Endothelial cell of umbilical vein (primary cell): ENCODE measurements around the gene ORM2. TPM values are rescaled to one million over a fixed set of nuclear protein-coding genes. Genes with fewer than 3 reads are reported as not detected.

Experiments
- BruUV-seq: library from RNA; stranded (reverse); fragments of 400-500 nt; replicated peaks from 2 replicates; lab custom pipeline; 2021; lab: Mats Ljungman, UMichigan
- CTCF ChIA-PET: fragments of 300-600, 350-600 bp; sonication (Branson Sonifier 250); formaldehyde crosslinking; loops from one replicate; lab custom pipeline; 2021; ENCODE audit warnings: antibody characterized with exemption, inconsistent platforms; lab: Charles Lee
- POLR2A ChIA-PET: fragments of 300-600, 350-600 bp; sonication (Branson Sonifier 250); formaldehyde crosslinking; loops from one replicate; lab custom pipeline; 2021; ENCODE audit warnings: antibody characterized with exemption, inconsistent platforms; lab: Charles Lee
- DNase-seq: peaks from one replicate; pipeline ENCODE4 v3.0.0-alpha.2; 2011; ENCODE audit warnings: low read depth, low spot score
- FAIRE-seq: peaks from 2 replicates; lab custom pipeline; 2011; peaks lifted over from hg19 to GRCh38; lab: Jason Lieb, UNC
- H2AFZ ChIP-seq: 2 replicates; pipeline ENCODE4 v1.6.0; 2012; ENCODE audit warnings: low read depth, low read length, control low read depth, inconsistent platforms
- H3K27ac ChIP-seq: 2 replicates; pipeline ENCODE4 v1.5.1; 2011; ENCODE audit warnings: low read depth, mild to moderate bottlenecking, control low read depth, low read length, moderate library complexity; ENCODE audit not compliant: insufficient read depth
- H3K27me3 ChIP-seq, 2 experiments: 2 replicates each; pipeline versions ENCODE4 v1.6.0 to v1.6.1; 2011; ENCODE audit warnings: low read length in 2 of 2, mixed read lengths in 1 of 2; ENCODE audit not compliant: control insufficient read depth in 2 of 2, insufficient read depth in 2 of 2
- H3K36me3 ChIP-seq, 2 experiments: 2 replicates in 1 of 2; 3 replicates in 1 of 2; pipeline ENCODE4 v1.5.1; 2011; ENCODE audit warnings: low read length in 2 of 2, mild to moderate bottlenecking in 1 of 2, moderate library complexity in 1 of 2; ENCODE audit not compliant: control insufficient read depth in 2 of 2, insufficient read depth in 2 of 2; ENCODE audit errors: extremely low read depth in 1 of 2
- H3K4me1 ChIP-seq: 3 replicates; pipeline ENCODE4 v1.5.1; 2011; ENCODE audit warnings: mild to moderate bottlenecking, low read length; ENCODE audit not compliant: control insufficient read depth, insufficient read depth; ENCODE audit errors: extremely low read depth
- H3K4me2 ChIP-seq: 2 replicates; pipeline ENCODE4 v1.6.1; 2011; ENCODE audit warnings: low read length, control low read depth, mixed read lengths; ENCODE audit not compliant: insufficient read depth
- H3K4me3 ChIP-seq, 3 experiments: fragments of 200-600 bp in 1 of 3; sonication (generic), shearing (Covaris generic) in 1 of 3; replicated peaks in 1 of 3; 2 replicates each; pipeline ENCODE4 v1.5.1; 2011 to 2016; ENCODE audit warnings: control low read depth in 3 of 3, low read length in 3 of 3, mild to moderate bottlenecking in 2 of 3, inconsistent platforms in 1 of 3, low read depth in 1 of 3, moderate library complexity in 1 of 3; ENCODE audit not compliant: insufficient read depth in 1 of 3
- H3K79me2 ChIP-seq: 2 replicates; pipeline ENCODE4 v1.6.0; 2012; ENCODE audit warnings: low read length, inconsistent platforms; ENCODE audit not compliant: control insufficient read depth, insufficient read depth
- H3K9ac ChIP-seq: replicated peaks from 2 replicates; pipeline ENCODE3; 2011; ENCODE audit warnings: low read length, control low read depth; ENCODE audit not compliant: insufficient read depth; ENCODE audit errors: extremely low read depth
- H3K9me1 ChIP-seq: replicated peaks from 3 replicates; pipeline ENCODE4 v1.6.0; 2011; ENCODE audit warnings: mild to moderate bottlenecking, low read length; ENCODE audit not compliant: control insufficient read depth, insufficient read depth; ENCODE audit errors: extremely low read depth
- H3K9me3 ChIP-seq: replicated peaks from 2 replicates; pipeline ENCODE4 v1.5.1; 2012; ENCODE audit warnings: low read length, inconsistent platforms; ENCODE audit not compliant: control insufficient read depth, insufficient read depth
- H4K20me1 ChIP-seq: replicated peaks from 2 replicates; pipeline ENCODE3; 2011; ENCODE audit warnings: mild to moderate bottlenecking, low read length; ENCODE audit not compliant: control insufficient read depth, insufficient read depth; ENCODE audit errors: extremely low read depth
- CTCF ChIP-seq, 2 donors: IDR thresholded peaks; 1 replicate in 1 of 2; 2 replicates in 1 of 2; pipeline ENCODE4 v1.5.1; 2011; ENCODE audit warnings: low read length in 2 of 2, mild to moderate bottlenecking in 2 of 2, moderate library complexity in 2 of 2, control low read depth in 1 of 2, inconsistent platforms in 1 of 2, low read depth in 1 of 2; ENCODE audit not compliant: insufficient read depth in 1 of 2; ENCODE audit errors: extremely low read depth in 1 of 2
- EZH2 ChIP-seq: IDR thresholded peaks from 2 replicates; pipeline ENCODE4 v1.6.1; 2012; ENCODE audit warnings: borderline replicate concordance, low read depth, mild to moderate bottlenecking, moderate library complexity, low read length, inconsistent platforms; ENCODE audit not compliant: severe bottlenecking
- FOS ChIP-seq: IDR thresholded peaks from 2 replicates; pipeline ENCODE4 v1.6.1; 2011; ENCODE audit warnings: mild to moderate bottlenecking, low read length, moderate library complexity, borderline replicate concordance; ENCODE audit not compliant: insufficient read depth
- GATA2 ChIP-seq: IDR thresholded peaks from 2 replicates; pipeline ENCODE4 v1.7.0; 2011; ENCODE audit warnings: low read depth, mild to moderate bottlenecking, moderate library complexity, mixed read lengths, low read length; ENCODE audit not compliant: insufficient read length, insufficient read depth
- JUN ChIP-seq: IDR thresholded peaks from 2 replicates; pipeline ENCODE4 v1.6.1; 2011; ENCODE audit warnings: borderline replicate concordance, low read depth; ENCODE audit not compliant: insufficient read length, insufficient read depth
- MAX ChIP-seq: IDR thresholded peaks from 2 replicates; pipeline ENCODE4 v1.6.1; 2011; ENCODE audit not compliant: insufficient read depth, insufficient read length
- MYC ChIP-seq: IDR thresholded peaks from one replicate; pipeline ENCODE4 v1.6.1; 2011; ENCODE audit warnings: mild to moderate bottlenecking, low read depth, low read length
- POLR2A ChIP-seq: IDR thresholded peaks from 2 replicates; pipeline ENCODE4 v1.6.1; 2012; ENCODE audit warnings: low read depth, mild to moderate bottlenecking, control low read depth, low read length
- POLR2AphosphoS5 ChIP-seq: IDR thresholded peaks from 2 replicates; pipeline ENCODE4 v1.6.1; 2012; ENCODE audit warnings: low read depth, mild to moderate bottlenecking, control low read depth, low read length, moderate library complexity; ENCODE audit not compliant: insufficient read depth
- dilution Hi-C: fragments of 300-500 bp; cut with MboI; formaldehyde crosslinking; loops from one replicate; pipeline ENCODE4 v1.15.0; 2019; ENCODE audit warnings: low sequenced_read_pairs; ENCODE audit not compliant: extremely low pct_ligation_motif_present
- intact Hi-C: fragments of 100-400 bp; cut with micrococcal nuclease; formaldehyde crosslinking; loops from one replicate; pipeline ENCODE4 v1.10.0; 2022
- polyA plus RNA-seq, 4 experiments: library from polyadenylated mRNA; depleted of rRNA in 3 of 4; stranded (reverse) in 3 of 4; unstranded in 1 of 4; fragments of >200 nt; gene quantifications; 2 replicates each; pipeline versions ENCODE4 v1.2.1 to v1.2.3, GENCODE V29; 2011 to 2012; ENCODE audit warnings: missing spikeins in 1 of 4
- total RNA-seq: library from RNA; stranded (reverse); gene quantifications from 2 replicates; pipeline ENCODE4 v1.2.3, GENCODE V29; 2021

Gene ORM2
- total and polyA plus RNA-seq, 2 donors (not counting 3 experiments of a cell fraction or from before 2014, with no cell fraction given): not detected

GRCh38 chr9:114334490-114334889 lies 4.8 kb downstream of the ORM2 start:
- BruUV-seq: no TSS peak
- dilution Hi-C loops: no loop called here
- TF ChIP-seq POLR2AphosphoS5 (no peak), EZH2 (no peak), FOS (no peak), POLR2A (no peak), GATA2 (no peak), JUN (no peak), MYC (no peak), CTCF (IDR thresholded peaks at IDR 0.05; ENCODE audit: extremely low read depth in 1 of 2, insufficient read depth in 1 of 2, low read depth in 1 of 2, low read length in 2 of 2) (no peak), MAX (no peak)
- Histone ChIP-seq H3K79me2 (no peaks in the 10 kb centered on the region), H3K9me1 (no peaks in the 10 kb centered on the region), H3K4me1 (no peaks in the 10 kb centered on the region), H2AFZ (no peak overlapping the region), H3K36me3 (peaks cover 0 to 20% of the 10 kb centered on the region in 2 experiments), H3K4me3 (no peak overlapping the region), H3K9ac (no peak overlapping the region), H4K20me1 (no peaks in the 10 kb centered on the region), H3K9me3 (no peaks in the 10 kb centered on the region), H3K4me2 (no peak overlapping the region), H3K27ac (no peak overlapping the region), H3K27me3 (no peaks in the 10 kb centered on the region)
- ChIA-PET CTCF (no interaction called here), POLR2A (no interaction called here)
- DNase-seq: no peak
- no peak for FAIRE-seq
- intact Hi-C loops: loop anchor here (10.0 kb wide), 1 partner anchor 170 kb away; the partner anchor contains the start of gene WHRN
